ENCODE data around the gene CLIC6. TPM values are rescaled to one million over a fixed set of nuclear protein-coding genes. Genes with fewer than 3 reads are reported as not detected.
A peak's percentile ranks its signal among the peaks of the same experiment; 100 is the strongest.

Gene CLIC6
- total and polyA plus RNA-seq, 9 of the 15 experiments (the other 6 are each of a cell fraction or from before 2014, with no cell fraction given) = not detected

GRCh38 chr21:34765619-34766018 is 96.8 kb downstream of the CLIC6 start:
- peaks cover 7% of the 10 kb centered on the region; the same call in 1 of the 2 replicates for H3K9me3 ChIP-seq (replicated peaks; ENCODE audit: control insufficient read depth, insufficient read depth, low read depth, low read length)
- TF ChIP-seq ATF3 (IDR thresholded peaks at IDR 0.05) = peak; percentile 45; the same call in 1 of the 2 replicates
- no peak for TF ChIP-seq ATF3 (CRISPR knock-in tag; conservative IDR thresholded peaks at IDR 0.05)
- TF ChIP-seq EHMT2 (IDR thresholded peaks at IDR 0.05) = no peak
- TF ChIP-seq, protein P1, sequence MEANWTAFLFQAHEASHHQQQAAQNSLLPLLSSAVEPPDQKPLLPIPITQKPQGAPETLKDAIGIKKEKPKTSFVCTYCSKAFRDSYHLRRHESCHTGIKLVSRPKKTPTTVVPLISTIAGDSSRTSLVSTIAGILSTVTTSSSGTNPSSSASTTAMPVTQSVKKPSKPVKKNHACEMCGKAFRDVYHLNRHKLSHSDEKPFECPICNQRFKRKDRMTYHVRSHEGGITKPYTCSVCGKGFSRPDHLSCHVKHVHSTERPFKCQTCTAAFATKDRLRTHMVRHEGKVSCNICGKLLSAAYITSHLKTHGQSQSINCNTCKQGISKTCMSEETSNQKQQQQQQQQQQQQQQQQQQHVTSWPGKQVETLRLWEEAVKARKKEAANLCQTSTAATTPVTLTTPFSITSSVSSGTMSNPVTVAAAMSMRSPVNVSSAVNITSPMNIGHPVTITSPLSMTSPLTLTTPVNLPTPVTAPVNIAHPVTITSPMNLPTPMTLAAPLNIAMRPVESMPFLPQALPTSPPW (CRISPR knock-in tag; IDR thresholded peaks at IDR 0.05) = no peak
- TF ChIP-seq, protein P2, sequence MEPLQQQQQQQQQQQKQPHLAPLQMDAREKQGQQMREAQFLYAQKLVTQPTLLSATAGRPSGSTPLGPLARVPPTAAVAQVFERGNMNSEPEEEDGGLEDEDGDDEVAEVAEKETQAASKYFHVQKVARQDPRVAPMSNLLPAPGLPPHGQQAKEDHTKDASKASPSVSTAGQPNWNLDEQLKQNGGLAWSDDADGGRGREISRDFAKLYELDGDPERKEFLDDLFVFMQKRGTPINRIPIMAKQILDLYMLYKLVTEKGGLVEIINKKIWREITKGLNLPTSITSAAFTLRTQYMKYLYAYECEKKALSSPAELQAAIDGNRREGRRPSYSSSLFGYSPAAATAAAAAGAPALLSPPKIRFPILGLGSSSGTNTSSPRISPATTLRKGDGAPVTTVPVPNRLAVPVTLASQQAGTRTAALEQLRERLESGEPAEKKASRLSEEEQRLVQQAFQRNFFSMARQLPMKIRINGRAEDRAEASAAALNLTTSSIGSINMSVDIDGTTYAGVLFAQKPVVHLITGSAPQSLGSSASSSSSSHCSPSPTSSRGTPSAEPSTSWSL (CRISPR knock-in tag; IDR thresholded peaks at IDR 0.05; ENCODE audit: borderline replicate concordance) = no peak
- TF ChIP-seq SRSF1 (IDR thresholded peaks at IDR 0.05; ENCODE audit: low read depth, low read length) = no peak
- H3K36me3 ChIP-seq (ENCODE audit: control insufficient read depth, insufficient read depth, low read length) = no peaks in the 10 kb centered on the region
- H3K9ac ChIP-seq (ENCODE audit: insufficient read depth in 1 of 2, low read depth in 2 of 2, low read length in 2 of 2) = no peak overlapping the region
- no peak overlapping the region for H3K4me2 ChIP-seq (ENCODE audit: insufficient read depth, low read length)
- 1% methylated on average over 4 of the region's 4 CpGs for WGBS (ENCODE audit: insufficient coverage, low coverage, missing lambda C conversion rate)
- H3K79me2 ChIP-seq (ENCODE audit: control insufficient read depth, insufficient read depth, low read length) = no peaks in the 10 kb centered on the region
- no peak for DNase-seq (ENCODE audit: extremely low read depth in 1 of 4, low spot score in 3 of 4)
- no peaks in the 10 kb centered on the region for H4K20me1 ChIP-seq (replicated peaks; ENCODE audit: control insufficient read depth, insufficient read depth, low read length)
- in situ Hi-C loops (cut with MboI) (no loop called here), intact Hi-C loops (cut with micrococcal nuclease) (no loop called here)
- H3K9me1 ChIP-seq (ENCODE audit: control insufficient read depth, insufficient read depth, low read length) = no peaks in the 10 kb centered on the region
- H3K4me3 ChIP-seq = no peak overlapping the region
- no peak overlapping the region for H3K27ac ChIP-seq (ENCODE audit: extremely low read depth, low read depth, low read length)
- H3K27me3 ChIP-seq (ENCODE audit: control insufficient read depth in 2 of 2, insufficient read depth in 2 of 2, low read length in 2 of 2) = peaks cover 0 to 11% of the 10 kb centered on the region in 2 experiments; a peak in 3 of 5 replicates
- no peak overlapping the region for H2AFZ ChIP-seq (ENCODE audit: low read depth, low read length)
- ATAC-seq = no peak
- ChIA-PET POLR2A (interaction anchor here (0.6 to 1.0 kb wide), 2 partner anchors 9 to 783 kb away, joined by 3 read pairs; no protein-coding TSS in a partner anchor), CTCF (ENCODE audit: low intra/inter-chr PET ratio) (no interaction called here)
- no TSS peak for BruUV-seq (replicated peaks)
- FAIRE-seq = no peak
- no peaks in the 10 kb centered on the region for H3K4me1 ChIP-seq (replicated peaks in 1 of 2; ENCODE audit: control insufficient read depth in 2 of 2, insufficient read depth in 2 of 2, low read length in 2 of 2)
